Right lobe of liver (tissue), 4 donors: ENCODE measurements around the gene ANKS1B.

Source experiments
- CTCF ChIP-seq, 4 donors: fragments of 200-600 bp in 3 of 4; fragments of 450-650 bp in 1 of 4; IDR thresholded peaks; one replicate each; pipeline versions ENCODE4 v1.5.1 to v1.8.0; 2016 to 2022; ENCODE audit warnings: antibody characterized with exemption in 4 of 4, mild to moderate bottlenecking in 2 of 4
- POLR2A ChIP-seq: fragments of 450-650 bp; IDR thresholded peaks from one replicate; pipeline ENCODE4 v1.6.1; 2017; ENCODE audit warnings: antibody characterized with exemption, mild to moderate bottlenecking
- donor health status: DM: no; HTN: no; CAD: no.
- donor health status: DM: no; HTN: no; CAD: no.
- donor health status: DM: no; HTN: yes; CAD: no.

GRCh38 chr12:99004799-99005466 is 979.8 kb downstream of the ANKS1B start:
- no peak for TF ChIP-seq CTCF (IDR thresholded peaks at IDR 0.05)
- TF ChIP-seq POLR2A = no peak
